Activated naive CD4-positive, alpha-beta T cell treated with anti-CD3 and anti-CD28 coated beads, Interleukin-2, amount 10 ng/mL, durations not matched to agents 7 days and 5 days (primary cell): ENCODE measurements around the gene ASPRV1.
A peak's percentile ranks its signal among the peaks of the same experiment; 100 is the strongest.
"Not testable (repeated sequence)": the region's sequence is repeated elsewhere in the genome, so short reads cannot be mapped to it uniquely, and the experiment has no call there.

ENCODE experiments used
- CTCF ChIA-PET: fragments of 350-600 bp; sonication (Branson Sonifier 250); formaldehyde crosslinking; loops from one replicate; lab custom pipeline; 2021; ENCODE audit warnings: antibody characterized with exemption; lab: Charles Lee
- DNase-seq: peaks from one replicate; pipeline ENCODE4 v3.0.0-alpha.2; 2020
- H3K27ac Mint-ChIP-seq: one replicate; pipeline ENCODE4 v1.8.0; 2021; ENCODE audit warnings: mild to moderate bottlenecking, moderate library complexity, mixed read lengths
- H3K27me3 Mint-ChIP-seq: one replicate; pipeline ENCODE4 v1.8.0; 2021; ENCODE audit warnings: mild to moderate bottlenecking, mixed read lengths
- H3K36me3 Mint-ChIP-seq: one replicate; pipeline ENCODE4 v1.8.0; 2021; ENCODE audit warnings: mixed read lengths
- H3K4me1 Mint-ChIP-seq: one replicate; pipeline ENCODE4 v1.8.0; 2021; ENCODE audit warnings: mixed read lengths
- H3K4me3 Mint-ChIP-seq: one replicate; pipeline ENCODE4 v1.8.0; 2021; ENCODE audit warnings: mild to moderate bottlenecking, moderate library complexity, mixed read lengths
- H3K9me3 Mint-ChIP-seq: one replicate; pipeline ENCODE4 v1.8.0; 2021; ENCODE audit warnings: mixed read lengths

Gene ASPRV1

GRCh38 chr2:69961496-69961895 is at the start of gene ASPRV1:
TSS of gene ASPRV1 (minus strand) at chr2:69961631. CDS start at chr2:69961436, 195 bp downstream.
- CTCF ChIA-PET: no interaction called here
- H3K4me1 Mint-ChIP-seq: peaks cover 12% of the 10 kb centered on the region
- no peak within 1 kb of the TSS for H3K27ac Mint-ChIP-seq
- H3K9me3 Mint-ChIP-seq: no peaks in the 10 kb centered on the region
- H3K36me3 Mint-ChIP-seq: no peaks in the 10 kb centered on the region
- no peak for DNase-seq
- H3K27me3 Mint-ChIP-seq: peaks cover 51% of the 10 kb centered on the region
- H3K4me3 Mint-ChIP-seq: no peak within 1 kb of the TSS

- no peak for DNase-seq
- Mint-ChIP-seq H3K36me3 (peaks cover 20% of the 10 kb centered on the region), H3K4me3 (no peak overlapping the region), H3K9me3 (peaks cover 2% of the 10 kb centered on the region), H3K4me1 (peaks cover 16% of the 10 kb centered on the region), H3K27me3 (no peaks in the 10 kb centered on the region), H3K27ac (no peak overlapping the region)
- CTCF ChIA-PET: interaction anchor here (0.8 kb wide), 1 partner anchor 45 kb away, joined by 3 read pairs; no protein-coding TSS in a partner anchor
These were observed 49.2 kb upstream of the ASPRV1 start for GRCh38 chr2:70010576-70011111.

- no peaks in the 10 kb centered on the region for H3K27me3 Mint-ChIP-seq
- H3K4me3 Mint-ChIP-seq: no peak overlapping the region
- H3K36me3 Mint-ChIP-seq: peaks cover 15% of the 10 kb centered on the region
- H3K4me1 Mint-ChIP-seq: peaks cover 15% of the 10 kb centered on the region
- no peak for DNase-seq
- CTCF ChIA-PET: interaction anchor here (0.8 kb wide), 1 partner anchor 44 kb away, joined by 3 read pairs; no protein-coding TSS in a partner anchor
- H3K27ac Mint-ChIP-seq: no peak overlapping the region
- no peaks in the 10 kb centered on the region for H3K9me3 Mint-ChIP-seq
These were observed 48.5 kb upstream of the ASPRV1 start for GRCh38 chr2:70009762-70010575.

GRCh38 chr2:70008290-70008689 is 46.9 kb upstream of the ASPRV1 start:
- peaks cover 8% of the 10 kb centered on the region for H3K36me3 Mint-ChIP-seq
- H3K27me3 Mint-ChIP-seq: no peaks in the 10 kb centered on the region
- H3K9me3 Mint-ChIP-seq: no peaks in the 10 kb centered on the region
- DNase-seq: no peak
- H3K4me1 Mint-ChIP-seq: peaks cover 13% of the 10 kb centered on the region
- no peak overlapping the region for H3K4me3 Mint-ChIP-seq
- no peak overlapping the region for H3K27ac Mint-ChIP-seq
- CTCF ChIA-PET: no interaction called here

- CTCF ChIA-PET: no interaction called here
- no peaks in the 10 kb centered on the region for H3K27me3 Mint-ChIP-seq
- H3K4me3 Mint-ChIP-seq: no peak overlapping the region
- no peak overlapping the region for H3K27ac Mint-ChIP-seq
- H3K36me3 Mint-ChIP-seq: peaks cover 3% of the 10 kb centered on the region
- peaks cover 19% of the 10 kb centered on the region for H3K4me1 Mint-ChIP-seq
- DNase-seq: no peak
- no peaks in the 10 kb centered on the region for H3K9me3 Mint-ChIP-seq
These were observed 45.7 kb upstream of the ASPRV1 start for GRCh38 chr2:70007151-70007550.

- peaks cover 22% of the 10 kb centered on the region for H3K4me1 Mint-ChIP-seq
- H3K36me3 Mint-ChIP-seq: peaks cover 3% of the 10 kb centered on the region
- no peak overlapping the region for H3K27ac Mint-ChIP-seq
- CTCF ChIA-PET: no interaction called here
- no peak for DNase-seq
- H3K9me3 Mint-ChIP-seq: no peaks in the 10 kb centered on the region
- H3K27me3 Mint-ChIP-seq: no peaks in the 10 kb centered on the region
- no peak overlapping the region for H3K4me3 Mint-ChIP-seq
These were observed 45.0 kb upstream of the ASPRV1 start for GRCh38 chr2:70006447-70006784.

- peaks cover 3% of the 10 kb centered on the region for H3K36me3 Mint-ChIP-seq
- no peak overlapping the region for H3K4me3 Mint-ChIP-seq
- no peaks in the 10 kb centered on the region for H3K9me3 Mint-ChIP-seq
- H3K4me1 Mint-ChIP-seq: peaks cover 22% of the 10 kb centered on the region
- DNase-seq: no peak
- no peaks in the 10 kb centered on the region for H3K27me3 Mint-ChIP-seq
- no peak overlapping the region for H3K27ac Mint-ChIP-seq
- CTCF ChIA-PET: no interaction called here
These were observed 44.5 kb upstream of the ASPRV1 start for GRCh38 chr2:70005752-70006446.

GRCh38 chr2:70005216-70005615 is 43.8 kb upstream of the ASPRV1 start:
- H3K4me1 Mint-ChIP-seq: peaks cover 15% of the 10 kb centered on the region
- H3K9me3 Mint-ChIP-seq: no peaks in the 10 kb centered on the region
- no peak overlapping the region for H3K4me3 Mint-ChIP-seq
- no peaks in the 10 kb centered on the region for H3K27me3 Mint-ChIP-seq
- H3K27ac Mint-ChIP-seq: no peak overlapping the region
- CTCF ChIA-PET: no interaction called here
- DNase-seq: no peak
- peaks cover 2% of the 10 kb centered on the region for H3K36me3 Mint-ChIP-seq

GRCh38 chr2:70003093-70003830 is 41.8 kb upstream of the ASPRV1 start:
- Mint-ChIP-seq H3K9me3 (no peaks in the 10 kb centered on the region), H3K4me1 (peaks cover 16% of the 10 kb centered on the region), H3K27ac (no peak overlapping the region), H3K27me3 (no peaks in the 10 kb centered on the region), H3K4me3 (no peak overlapping the region), H3K36me3 (no peaks in the 10 kb centered on the region)
- CTCF ChIA-PET: no interaction called here
- no peak for DNase-seq

GRCh38 chr2:70002241-70002899 is 40.9 kb upstream of the ASPRV1 start:
- H3K4me3 Mint-ChIP-seq: no peak overlapping the region
- CTCF ChIA-PET: no interaction called here
- peaks cover 21% of the 10 kb centered on the region for H3K4me1 Mint-ChIP-seq
- no peaks in the 10 kb centered on the region for H3K27me3 Mint-ChIP-seq
- no peaks in the 10 kb centered on the region for H3K36me3 Mint-ChIP-seq
- DNase-seq: no peak
- H3K9me3 Mint-ChIP-seq: no peaks in the 10 kb centered on the region
- no peak overlapping the region for H3K27ac Mint-ChIP-seq

GRCh38 chr2:70000529-70000928 is 39.1 kb upstream of the ASPRV1 start:
- H3K9me3 Mint-ChIP-seq, H3K27me3 Mint-ChIP-seq, H3K4me3 Mint-ChIP-seq, DNase-seq, CTCF ChIA-PET, H3K36me3 Mint-ChIP-seq, H3K27ac Mint-ChIP-seq: not testable (repeated sequence)
- peaks cover 23% of the 10 kb centered on the region for H3K4me1 Mint-ChIP-seq

- Mint-ChIP-seq H3K27me3 (no peaks in the 10 kb centered on the region), H3K36me3 (peaks cover 11% of the 10 kb centered on the region), H3K4me1 (peaks cover 21% of the 10 kb centered on the region), H3K27ac (no peak overlapping the region), H3K9me3 (no peaks in the 10 kb centered on the region), H3K4me3 (no peak overlapping the region)
- CTCF ChIA-PET: interaction anchor here (1.4 kb wide), 1 partner anchor 64 kb away, joined by 3 read pairs; no protein-coding TSS in a partner anchor
- DNase-seq: no peak
These were observed 37.3 kb upstream of the ASPRV1 start for GRCh38 chr2:69998761-69999160.

GRCh38 chr2:69997015-69997830 is 35.8 kb upstream of the ASPRV1 start:
- Mint-ChIP-seq H3K27me3 (no peaks in the 10 kb centered on the region), H3K4me1 (peaks cover 16% of the 10 kb centered on the region), H3K27ac (no peak overlapping the region), H3K36me3 (peaks cover 11% of the 10 kb centered on the region), H3K9me3 (no peaks in the 10 kb centered on the region), H3K4me3 (no peak overlapping the region)
- CTCF ChIA-PET: interaction anchor here (1.4 kb wide), 1 partner anchor 65 kb away, joined by 3 read pairs; no protein-coding TSS in a partner anchor
- DNase-seq: peak; percentile 41
